Fibroblast of peridontal ligament (primary cell): ENCODE measurements around the gene KCP.
"Not testable (repeated sequence)": the region's sequence is repeated elsewhere in the genome, so short reads cannot be mapped to it uniquely, and the experiment has no call there.

Source experiments
- DNase-seq: peaks from one replicate; pipeline ENCODE4 v3.0.0-alpha.2; 2010; ENCODE audit errors: extremely low read depth

Gene KCP

DNA sequence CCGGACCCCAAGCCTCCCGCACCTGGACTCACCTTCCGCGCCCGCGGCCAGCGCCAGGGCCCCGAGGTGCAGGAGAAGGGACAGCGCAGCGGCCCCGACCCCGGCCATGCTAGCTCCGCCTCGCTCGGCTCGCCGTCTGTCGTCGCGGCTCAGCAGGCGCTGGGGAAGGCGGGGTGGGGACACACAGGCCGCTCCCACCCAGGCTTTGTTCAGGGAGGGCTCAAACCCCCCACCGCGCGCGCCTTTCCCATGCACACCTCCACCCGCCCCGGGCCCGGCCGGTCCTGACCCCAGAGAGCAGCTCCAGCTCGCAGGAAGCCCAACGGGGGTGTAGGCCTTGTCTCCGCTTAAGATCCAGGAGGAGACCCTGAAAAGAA, at the start of gene KCP:
Gene KCP (minus strand): TSS at position 141 of the 377 bp plus-strand sequence. CDS start 33 bp downstream, at position 108.
- no peak for DNase-seq

DNA sequence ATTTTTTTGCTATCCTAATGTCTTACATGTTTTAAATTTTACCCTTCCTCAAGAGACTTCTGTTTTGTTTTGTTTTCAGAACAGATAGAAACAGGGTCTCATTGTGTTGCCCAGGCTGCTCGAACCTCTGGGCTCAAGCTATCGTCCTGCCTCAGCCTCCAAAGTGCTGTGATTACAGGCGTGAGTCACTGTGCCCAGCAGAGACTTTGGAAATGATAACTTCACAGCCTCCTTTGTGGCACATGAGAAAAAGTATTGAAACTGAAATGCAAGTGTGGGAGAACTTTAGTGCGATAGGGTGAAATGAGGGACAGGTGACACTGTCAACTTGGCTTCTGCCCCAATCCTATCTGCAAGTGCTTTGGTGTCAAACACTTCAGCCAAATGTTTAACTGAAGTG, 48.8 kb upstream of the KCP start:
- no peak for DNase-seq

DNA sequence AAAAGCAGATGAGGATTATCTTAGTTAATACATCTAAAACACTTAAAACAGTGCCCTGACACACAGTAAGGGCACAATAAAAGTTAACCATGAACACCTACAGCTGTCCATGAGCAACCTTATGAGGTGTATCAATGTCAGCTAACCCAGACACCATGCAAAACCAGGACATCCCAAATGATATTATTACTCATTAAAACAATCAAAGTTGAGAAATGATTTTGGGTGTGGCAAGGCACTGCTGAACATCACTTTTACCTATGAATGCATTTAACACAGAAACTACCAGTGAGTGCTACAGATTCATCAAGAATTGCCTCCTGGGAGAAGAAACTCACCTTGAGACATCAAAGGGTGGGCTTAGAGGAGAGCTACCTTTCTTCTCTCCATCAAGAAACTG, 45.5 kb upstream of the KCP start:
- no peak for DNase-seq

DNA sequence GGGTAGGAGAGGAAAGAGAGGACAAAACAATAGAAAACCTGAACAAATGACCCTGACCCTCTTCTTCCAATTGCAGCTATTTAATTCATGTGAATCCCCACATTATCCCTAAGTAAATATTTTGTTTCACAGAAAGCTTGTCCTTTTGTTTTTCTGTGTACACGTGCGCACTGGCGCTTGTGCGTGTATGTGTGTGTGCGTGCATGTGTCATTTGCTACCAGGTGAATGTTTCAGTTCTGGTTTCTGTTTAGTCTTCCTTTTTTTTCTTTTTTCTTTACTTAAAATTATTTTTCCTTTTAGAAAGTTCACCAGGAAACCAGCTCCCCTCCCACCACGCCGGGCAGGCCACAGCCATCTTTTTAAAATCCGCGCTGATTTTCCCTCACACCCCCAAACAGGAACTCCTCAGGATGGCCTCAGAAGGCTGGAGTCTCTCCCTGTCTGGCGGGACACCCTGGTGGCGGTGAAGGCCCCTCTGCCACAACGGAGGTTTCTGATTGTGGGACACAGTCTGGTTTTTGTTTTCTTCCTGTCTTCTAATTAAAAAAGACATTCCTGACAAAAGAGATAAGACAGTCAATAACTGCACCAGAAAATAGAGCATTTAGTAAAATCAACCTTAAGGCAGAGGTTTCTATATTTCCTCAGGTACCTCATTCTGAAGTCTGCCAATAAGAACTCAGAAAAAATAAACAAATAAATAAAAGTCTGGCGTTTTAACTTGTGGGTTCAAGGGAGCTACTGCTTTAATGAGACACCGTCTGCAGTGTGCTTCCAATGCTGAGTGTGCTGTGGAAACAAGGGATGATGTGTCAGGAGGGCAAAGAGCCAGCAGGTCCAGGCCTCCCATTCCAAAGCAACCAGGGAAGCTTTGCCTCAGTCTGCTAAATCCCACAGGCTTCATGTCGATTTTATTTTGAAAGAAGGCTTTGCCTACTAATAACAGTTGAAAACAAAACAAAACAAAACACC, 44.6 kb upstream of the KCP start:
- DNase-seq: peak; percentile 84

DNA sequence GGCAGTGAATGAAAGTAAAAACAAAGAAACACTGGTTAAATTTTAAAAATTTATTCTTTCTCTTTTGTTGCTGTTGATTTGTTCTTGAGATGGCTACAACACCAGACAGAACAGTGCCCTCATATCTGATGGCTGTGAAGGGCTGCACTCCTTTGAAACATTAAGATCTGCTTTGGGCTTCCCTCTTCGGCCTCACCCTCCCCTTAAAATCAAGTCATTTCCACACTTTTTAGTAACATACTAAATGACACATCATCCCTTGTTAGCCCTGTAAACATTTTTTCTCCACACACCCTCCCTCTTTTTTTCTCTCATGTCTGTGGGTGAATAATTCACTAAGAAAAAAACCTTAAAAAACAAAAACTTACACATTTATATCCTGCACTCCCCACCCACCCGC, 43.6 kb upstream of the KCP start:
- no peak for DNase-seq

DNA sequence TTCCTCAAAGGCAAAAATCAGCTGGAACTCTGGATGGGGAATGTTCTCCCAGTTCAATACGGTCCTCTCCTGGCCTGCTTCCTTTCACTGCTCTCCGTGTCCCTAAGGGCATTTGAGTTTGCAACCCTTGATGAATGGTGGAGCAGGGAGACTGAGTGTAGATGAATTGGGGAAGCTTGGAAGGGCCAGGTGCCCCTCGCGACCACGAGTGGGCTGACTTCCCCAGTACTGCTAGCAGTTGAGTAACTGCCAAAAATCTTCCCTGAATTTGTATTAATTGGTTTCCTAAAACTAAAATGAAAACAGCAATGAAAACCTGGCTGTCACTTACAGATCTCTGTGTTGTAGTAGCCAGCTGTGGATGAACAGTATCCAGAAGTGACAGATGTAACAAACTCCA, 40.8 kb upstream of the KCP start:
- DNase-seq: no peak

DNA sequence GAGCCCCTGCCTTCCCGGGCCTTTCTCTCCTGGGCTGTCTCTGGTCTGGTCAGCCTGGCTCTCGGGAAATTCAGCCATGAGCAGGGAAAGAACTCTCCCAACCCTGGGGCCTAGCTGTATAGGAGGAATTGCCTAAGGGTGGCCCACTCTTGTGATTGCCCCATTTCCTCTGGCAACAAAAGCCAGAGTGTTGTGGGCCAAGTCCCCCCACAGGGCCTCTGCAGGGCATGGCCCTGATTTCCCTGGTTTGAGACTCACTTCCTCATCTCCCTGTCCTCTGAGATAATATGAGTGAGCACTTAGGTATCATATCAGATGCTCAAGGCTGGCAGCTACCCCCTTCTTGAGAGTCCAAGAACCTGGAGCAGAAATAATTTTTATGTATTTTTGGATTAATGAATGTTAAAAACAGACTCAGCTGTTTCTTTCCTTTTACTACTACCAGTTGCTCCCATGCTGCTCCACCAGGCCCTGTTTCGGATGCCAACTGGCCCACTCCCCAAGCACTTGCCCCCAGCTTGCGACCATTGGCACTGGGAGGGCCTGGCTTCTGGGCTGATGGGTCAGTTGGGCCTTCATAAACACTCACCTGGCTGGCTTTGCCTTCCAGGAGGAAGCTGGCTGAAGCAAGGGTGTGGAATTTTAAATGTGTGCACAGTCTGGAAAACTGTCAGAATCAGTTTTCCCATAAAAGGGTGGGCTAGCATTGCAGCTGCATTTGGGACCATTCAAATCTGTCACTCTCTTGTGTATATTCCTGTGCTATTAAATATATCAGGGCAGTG, 38.7 kb upstream of the KCP start:
- DNase-seq: no peak

DNA sequence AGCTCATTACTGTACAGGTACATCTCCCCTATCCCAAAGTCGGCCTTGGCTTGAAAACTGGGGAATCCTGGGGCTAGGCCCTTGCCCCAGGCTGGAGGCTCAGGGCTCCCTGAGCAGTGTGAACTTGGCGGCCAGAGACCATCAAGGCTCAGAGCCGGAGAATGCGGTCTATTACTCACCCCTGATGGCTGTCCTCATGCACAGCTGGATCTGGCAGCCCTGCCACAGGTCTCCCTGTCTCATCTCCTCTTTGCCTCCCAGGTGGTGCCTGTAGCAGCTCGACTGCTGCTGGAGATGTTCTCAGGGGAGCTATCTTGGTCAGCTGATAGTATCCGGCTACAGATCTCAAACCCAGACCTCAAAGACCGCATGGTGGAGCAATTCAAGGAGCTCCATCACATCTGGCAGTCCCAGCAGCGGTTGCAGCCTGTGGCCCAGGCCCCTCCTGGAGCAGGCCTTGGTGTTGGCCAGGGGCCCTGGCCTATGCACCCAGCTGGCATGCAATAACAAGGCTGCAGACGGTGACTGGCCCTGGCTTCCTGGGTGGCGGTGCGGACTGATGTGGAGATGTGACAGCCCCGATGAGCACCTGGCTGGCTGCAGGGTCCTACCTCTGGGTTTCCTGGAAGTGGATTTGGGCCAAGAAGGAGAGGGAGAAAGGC, 37.9 kb upstream of the KCP start:
- DNase-seq: no peak

DNA sequence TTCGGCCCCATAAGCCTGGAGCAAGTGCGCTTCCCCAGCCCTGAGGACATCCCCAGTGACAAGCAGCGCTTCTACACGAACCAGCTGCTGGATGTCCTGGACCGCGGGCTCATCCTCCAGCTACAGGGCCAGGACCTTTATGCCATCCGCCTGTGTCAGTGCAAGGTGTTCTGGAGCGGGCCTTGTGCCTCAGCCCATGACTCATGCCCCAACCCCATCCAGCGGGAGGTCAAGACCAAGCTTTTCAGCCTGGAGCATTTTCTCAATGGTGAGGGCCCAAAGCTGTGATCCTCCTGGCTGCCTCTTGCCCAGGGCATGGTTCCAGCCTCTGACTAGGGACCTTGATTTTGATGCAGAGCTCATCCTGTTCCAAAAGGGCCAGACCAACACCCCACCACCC, 37.3 kb upstream of the KCP start:
- no peak for DNase-seq

DNA sequence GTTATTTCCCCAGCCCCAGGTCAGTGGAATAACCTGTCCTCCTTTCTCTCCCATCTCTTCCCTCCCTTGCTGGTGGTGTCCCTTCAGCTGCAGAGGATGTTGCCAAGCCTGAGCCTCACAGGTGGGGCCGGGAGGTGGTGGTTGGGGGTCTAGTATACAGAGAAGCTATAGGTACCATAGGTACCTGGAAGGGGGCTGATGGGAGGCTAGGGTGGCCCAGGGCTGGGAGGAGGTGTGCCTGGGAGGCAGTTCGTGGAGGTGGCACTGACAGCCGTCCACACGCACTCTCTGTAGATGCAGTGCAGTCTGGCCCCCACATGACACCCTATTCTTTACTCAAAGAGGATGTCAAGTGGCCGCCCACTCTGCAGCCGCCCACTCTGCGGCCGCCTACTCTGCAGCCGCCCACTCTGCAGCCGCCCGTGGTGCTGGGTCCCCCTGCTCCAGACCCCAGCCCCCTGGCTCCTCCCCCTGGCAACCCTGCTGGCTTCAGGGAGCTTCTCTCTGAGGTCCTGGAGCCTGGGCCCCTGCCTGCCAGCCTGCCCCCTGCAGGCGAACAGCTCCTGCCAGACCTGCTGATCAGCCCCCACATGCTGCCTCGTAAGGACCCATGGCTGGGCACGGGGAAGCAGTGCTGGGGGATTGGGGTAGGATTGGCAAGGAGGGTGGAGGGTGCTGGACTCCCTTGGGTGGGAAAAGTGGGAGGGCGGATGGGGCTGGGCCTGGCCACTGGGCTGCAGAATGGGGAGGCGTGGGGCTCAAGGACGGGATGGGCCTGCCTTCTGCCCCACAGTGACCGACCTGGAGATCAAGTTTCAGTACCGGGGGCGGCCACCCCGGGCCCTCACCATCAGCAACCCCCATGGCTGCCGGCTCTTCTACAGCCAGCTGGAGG, 36.7 kb upstream of the KCP start:
- DNase-seq: no peak

DNA sequence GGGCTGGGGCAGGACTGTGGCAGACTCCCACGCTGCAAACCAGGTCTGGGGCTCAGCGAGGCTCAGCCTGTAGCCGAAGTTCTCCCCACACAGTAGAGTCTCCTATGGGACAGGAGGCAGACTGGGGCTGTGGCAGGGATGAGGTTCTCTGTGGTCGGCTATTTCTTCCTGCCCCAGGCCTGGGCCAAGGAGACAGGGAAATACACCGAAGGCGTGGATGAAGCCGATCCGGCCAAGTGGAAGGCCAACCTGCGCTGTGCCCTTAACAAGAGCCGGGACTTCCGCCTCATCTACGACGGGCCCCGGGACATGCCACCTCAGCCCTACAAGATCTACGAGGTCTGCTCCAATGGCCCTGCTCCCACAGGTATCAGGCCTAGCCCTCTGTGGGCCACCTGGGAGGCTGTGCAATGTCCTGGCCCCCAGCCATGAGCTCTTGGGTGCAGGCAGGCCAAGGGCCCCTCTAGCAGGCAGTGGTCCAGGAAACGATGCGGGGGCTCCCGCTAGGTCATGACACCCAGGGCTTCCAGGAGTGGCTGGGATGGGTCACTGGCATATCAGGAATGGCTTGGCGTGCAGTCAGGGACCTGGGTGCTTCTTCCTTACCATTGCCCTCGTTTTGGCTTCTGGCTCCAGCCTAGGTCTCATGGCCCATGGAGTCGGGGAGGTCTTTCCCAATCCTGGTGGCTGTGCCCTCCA, 35.3 kb upstream of the KCP start:
- no peak for DNase-seq

DNA sequence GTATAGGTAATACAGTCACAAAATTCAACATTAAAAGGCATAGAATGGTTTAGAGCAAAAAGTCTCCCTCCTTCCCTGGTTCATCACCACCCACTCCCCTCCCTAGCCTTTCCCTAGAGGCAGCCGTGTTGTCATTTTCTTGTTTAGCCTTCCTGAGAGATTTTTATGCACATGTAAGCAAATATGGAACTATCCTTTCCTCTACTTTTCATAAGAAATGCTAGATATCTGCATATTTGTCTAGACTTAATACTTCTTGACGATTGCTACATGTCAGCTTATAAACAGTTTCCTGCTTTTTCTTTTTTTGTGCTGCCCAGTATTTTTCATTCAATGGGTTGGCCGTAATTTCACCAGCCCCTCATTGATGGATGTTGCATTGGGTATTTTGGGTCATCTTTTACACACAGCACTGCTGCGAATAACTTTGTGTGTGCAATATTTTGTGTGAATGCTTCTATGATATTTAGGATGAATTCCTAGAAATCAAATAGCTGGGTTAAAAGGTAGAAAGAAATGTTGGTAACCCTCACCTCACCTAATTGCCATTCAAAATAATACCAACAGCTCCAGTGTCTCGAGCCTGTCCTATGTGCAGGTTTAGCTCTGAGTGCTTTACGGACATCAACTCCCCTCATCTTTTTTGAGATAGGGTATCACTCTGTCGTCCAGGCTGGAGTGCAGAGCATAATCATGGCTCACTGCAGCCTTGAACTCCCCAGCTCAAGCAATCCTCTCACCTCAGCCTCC, 34.2 kb upstream of the KCP start:
- no peak for DNase-seq

DNA sequence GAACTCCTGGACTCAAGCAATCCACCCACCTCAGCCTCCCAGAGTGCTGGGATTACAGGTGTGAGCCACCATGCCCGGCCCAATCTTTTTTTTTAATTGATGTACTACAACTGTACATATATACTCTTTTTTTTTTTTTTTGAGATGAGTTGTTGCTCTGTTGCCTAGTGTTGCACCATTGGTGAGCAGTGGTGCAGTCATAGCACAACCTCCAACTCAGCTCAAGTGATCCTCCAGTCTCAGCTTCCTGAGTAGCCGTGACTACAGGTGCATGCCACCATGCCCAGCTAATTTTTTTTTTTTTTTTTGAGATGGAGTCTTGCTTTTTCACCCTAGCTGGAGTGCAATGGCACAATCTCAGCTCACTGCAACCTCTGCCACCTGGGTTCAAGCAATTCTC, 32.7 kb upstream of the KCP start:
- not testable (repeated sequence) for DNase-seq

DNA sequence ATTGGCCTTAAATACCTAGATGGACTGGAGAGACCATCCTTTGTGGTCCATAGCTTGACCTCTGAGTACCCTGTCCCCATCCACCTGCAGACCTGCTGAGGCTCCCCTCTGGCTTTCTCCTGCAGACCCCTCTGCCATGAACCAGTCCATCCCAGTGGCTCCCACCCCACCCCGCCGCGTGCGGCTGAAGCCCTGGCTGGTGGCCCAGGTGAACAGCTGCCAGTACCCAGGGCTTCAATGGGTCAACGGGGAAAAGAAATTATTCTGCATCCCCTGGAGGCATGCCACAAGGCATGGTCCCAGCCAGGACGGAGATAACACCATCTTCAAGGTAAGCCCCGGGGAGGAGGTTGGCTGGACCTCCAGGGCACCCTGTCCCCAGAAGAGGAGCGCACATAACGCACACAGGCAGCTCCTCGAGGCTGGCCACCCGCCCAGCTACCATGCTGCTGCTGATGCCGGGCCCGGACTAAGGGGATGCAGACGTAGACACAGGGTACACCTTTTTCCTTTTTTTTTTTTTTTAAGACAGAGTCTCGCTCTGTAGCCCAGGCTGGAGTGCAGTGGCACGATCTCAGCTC, 31.5 kb upstream of the KCP start:
- no peak for DNase-seq

DNA sequence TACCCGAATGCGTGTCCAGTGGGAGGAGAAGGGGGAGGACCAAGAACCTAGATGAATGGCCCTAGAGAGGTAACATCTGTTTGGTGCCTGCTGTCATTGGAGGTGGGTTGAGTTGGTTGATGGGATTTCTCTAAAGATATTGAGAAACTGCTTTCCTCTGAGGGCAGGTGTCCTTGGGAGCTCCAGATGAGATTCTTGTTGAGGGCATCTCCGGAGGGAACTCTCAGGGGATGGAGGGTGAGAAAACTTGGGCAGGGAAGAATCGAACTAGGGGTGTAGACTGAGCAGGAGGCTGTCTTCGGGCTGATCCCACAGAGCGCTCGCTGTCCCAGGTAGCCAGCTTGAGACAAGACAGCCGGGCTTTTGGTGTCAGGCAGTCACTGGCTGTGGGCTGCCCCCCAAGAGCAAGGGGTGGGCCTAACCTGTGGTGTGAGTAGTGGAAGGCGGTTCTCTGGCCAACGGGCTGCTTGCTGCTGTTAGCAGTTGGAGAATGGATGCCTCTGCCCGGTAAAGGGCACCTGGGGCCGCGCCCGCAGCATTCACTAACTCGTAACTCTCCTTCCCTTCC, 30.9 kb upstream of the KCP start:
- DNase-seq: no peak

DNA sequence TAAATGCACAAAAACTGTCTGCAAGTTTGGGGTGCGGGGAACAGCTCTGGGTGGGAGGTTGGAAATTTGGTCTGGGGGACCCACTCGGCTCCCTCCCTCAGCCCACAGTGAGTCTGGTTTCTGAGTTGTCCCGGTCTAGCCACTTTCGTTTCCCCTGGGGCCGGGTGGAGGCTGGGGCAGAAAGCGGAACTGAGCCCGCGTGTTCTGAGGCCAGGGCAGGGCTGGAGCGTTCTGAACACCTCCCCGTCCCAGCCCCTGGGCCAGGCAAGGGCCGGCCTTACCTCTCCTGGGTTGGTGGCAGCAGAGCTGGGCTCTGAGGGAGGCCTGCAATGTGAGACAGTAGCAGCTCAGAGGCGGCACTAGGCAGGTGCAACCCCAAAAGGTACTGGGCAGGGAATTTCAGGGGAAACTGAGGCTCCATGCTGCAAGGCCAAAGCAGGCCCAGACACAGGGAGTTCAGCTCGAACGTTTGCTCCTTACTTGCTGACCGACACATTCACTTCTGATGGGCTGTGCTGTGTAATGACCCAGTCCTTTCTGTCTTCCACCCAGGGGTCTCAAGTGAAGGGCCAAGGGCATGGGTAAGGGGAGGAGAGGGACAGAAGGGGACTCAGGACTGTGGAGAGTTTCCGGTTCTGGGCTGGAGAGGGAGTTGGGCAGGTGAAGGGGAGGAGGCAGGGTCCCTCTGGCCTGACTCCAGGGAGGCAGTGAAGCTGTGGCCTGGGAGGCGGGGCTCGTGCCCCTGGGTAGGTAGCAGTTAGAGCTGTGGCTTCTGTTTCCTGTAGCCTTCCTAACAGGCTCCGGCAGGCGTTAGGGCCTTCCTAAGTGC, 30.2 kb upstream of the KCP start:
- DNase-seq: no peak

DNA sequence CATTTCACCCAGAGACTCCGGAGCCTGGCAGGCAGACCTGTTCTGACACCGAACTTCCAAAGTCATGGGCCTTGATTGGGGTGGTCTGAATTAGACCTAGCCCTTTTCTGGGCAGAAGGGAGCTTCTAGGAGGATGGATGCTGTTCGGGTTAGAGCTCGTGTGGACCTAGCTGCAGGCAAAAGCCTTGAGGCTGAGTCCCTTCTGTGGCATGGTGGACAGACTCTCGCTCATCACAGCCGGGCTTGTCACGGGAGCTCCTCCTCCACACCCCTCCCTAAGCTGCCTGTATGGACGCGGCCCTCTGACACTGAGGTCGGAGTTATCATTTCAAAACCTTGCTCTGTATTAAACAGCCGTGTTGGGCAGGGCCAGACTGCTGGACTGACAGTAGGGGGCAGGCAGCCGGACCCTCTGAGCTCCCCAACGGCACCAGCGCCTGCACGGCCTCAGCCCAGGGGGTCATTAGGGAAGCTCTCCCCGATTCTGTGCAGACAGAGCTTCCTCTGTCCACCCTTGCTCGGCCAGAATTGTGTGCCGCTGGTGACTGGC, 29.4 kb upstream of the KCP start:
- no peak for DNase-seq
